ENCODE data around the gene WDR64.
"Not testable (repeated sequence)": the region's sequence is repeated elsewhere in the genome, so short reads cannot be mapped to it uniquely, and the experiment has no call there.

WDR64 gene

DNA sequence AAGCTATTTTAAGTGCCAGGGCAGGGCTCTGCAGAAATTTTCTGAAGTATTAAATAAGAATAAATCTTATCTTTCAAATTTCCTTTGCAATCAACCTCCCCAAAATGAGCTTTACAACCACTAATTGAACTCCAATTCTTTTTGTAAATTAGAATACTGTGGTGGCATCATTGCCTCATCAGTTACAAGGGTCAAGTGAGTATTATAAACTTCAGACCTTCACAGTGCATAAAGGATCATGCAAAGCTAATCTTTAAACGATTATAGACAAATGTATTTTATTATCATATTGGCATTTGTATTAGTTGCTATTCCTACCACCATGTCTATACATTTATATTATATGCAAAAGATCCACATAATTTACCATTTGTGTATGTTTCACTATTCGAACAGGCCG, 19.1 kb upstream of the WDR64 start:
- no peak for DNase-seq

DNA sequence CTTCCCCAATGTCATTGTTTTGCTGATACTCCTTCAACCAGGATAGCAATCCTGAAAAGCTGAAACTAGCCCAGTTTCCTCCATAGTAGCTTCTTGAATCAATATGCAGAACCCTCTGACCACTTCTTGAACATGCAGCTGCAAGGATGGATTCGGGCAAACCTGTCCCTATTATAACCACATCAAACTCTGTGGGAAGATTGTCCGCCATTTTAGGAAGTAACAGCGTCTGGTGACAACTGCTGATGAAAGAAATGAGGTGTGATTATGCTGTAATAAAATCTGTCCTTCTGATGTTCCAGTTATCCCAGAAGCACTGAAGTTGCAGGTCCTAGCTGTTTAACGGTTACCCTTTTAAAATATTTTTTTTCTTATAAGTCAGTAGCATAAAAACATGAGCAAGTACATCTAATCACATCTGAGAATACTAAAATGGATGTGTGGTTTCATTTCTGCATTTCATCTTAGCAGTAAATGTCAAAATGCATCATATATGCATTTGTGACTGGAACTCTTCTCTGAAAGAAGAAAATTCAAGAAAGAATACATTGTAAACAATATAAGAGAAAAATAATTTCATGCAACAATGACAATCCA, 16.4 kb upstream of the WDR64 start:
- no peak for DNase-seq

DNA sequence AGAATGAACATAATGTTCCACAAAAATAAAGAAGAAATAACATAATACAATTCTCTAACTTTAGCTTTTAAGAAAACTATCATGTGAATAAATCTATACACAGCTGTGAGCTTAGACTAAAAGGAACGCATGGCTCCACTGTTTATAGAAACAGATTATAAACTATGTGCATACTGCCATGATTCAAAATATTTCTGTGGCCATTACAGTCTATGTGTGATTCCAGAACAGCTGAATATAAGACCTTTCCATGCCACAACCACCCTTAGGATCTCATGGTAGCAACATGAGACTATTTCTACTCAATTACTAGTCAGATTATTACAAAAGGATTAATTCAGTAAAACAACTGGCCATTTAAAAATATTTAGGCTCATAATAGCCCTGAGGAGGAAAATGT, 15.8 kb upstream of the WDR64 start:
- DNase-seq: no peak

DNA sequence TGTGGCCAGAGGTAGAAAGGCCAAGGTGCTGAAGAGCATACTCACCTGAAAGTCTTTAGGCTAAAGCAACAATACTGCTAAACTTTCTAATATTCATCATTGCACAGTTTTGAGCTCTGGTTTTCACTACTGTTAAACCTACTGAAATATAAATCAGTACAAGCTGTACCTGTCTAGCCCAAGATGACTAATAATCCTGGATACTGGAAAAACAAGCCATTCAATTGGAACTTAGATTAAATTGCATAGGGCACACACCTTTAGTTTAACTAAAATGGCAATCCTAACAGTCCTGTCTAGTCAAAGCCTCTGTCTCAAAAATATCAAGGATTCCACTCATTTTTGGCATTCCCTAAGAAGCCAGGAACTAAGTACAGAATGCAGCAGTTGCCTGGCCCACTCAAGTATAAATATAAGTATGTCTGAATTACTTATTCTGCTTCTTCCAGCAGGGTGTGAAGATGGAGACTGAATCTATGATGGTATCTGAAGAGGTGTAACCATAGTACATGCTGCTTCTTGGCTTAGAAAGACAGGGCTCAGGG, 15.0 kb upstream of the WDR64 start:
- no peak for DNase-seq

DNA sequence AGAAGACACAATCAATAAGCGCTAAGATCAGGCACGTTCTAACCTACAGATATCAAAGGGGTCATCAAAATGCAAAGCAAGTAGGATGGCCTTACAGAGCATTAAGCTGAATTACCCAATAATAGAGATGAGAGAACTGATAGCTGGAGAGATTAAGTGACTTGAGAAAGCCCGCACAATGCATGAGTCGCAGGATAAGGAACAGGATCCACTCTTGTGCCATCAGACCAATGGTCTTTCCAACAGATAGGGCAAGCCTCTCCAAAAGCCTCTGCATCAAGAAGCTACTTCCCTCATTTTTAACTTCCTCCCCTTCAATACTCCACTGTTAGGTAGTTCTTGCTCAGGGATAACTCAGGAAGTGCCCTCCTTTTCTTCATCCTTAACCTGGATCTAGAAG, 14.5 kb upstream of the WDR64 start:
- no peak for DNase-seq

DNA sequence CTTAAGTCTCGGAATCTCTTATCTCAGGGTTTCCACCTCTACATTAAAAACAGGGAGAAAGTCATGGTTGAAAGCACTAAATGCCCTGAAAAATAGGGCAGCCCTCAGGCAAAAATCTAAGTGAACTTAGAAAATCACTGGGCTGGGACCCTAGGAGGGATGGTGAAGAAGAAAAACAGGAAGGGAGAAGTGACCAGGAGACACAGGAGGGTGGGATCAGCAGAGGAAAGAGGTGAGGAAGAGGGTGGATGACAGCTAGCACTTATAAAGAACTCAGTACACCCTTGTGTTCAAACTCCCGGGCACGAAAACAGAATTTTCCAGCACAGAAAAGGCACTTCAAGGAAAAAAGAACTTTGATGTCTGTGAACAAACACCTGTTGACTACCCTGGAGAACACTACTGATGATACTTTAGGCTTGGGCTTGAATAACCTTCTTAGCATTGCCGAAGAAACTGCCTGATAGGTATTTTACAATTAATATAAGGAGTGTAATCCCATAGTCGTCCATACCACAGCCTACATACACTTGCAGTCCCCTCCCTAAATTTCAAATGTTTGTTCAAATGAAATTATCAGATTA, 13.9 kb upstream of the WDR64 start:
- DNase-seq: no peak

DNA sequence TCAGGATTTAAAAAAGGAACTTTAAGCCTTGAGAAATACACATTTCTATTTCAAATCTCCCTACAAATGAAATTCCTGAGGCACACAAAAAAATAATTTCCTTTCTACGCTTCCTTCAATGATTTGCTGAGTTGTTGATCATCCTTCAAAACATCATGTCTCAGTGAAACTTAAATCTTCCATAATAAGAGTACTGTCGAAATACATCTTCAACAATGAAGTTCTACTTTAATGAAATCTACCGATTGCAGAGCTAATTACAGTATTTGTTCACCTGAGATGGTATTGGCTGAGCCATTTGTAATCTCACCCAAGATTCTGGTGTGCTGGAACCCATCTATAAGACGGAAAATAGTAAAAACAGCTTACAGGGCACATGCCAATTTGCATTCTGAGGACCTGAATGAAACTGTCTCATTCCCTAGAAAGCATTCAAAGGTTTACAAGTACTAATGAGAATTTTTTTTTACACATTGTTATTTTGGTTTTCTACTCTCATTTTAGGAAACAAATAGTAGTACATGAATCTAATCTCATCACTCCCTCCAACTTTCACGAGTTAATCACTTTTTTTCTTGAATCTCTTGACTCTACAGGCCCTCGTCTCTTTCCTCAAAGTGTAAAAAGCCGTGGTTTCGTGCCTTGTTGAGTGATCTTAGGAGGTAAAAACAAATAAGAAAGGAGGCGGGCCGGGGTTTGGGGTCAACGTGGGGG, 13.0 kb upstream of the WDR64 start:
- no peak for DNase-seq

DNA sequence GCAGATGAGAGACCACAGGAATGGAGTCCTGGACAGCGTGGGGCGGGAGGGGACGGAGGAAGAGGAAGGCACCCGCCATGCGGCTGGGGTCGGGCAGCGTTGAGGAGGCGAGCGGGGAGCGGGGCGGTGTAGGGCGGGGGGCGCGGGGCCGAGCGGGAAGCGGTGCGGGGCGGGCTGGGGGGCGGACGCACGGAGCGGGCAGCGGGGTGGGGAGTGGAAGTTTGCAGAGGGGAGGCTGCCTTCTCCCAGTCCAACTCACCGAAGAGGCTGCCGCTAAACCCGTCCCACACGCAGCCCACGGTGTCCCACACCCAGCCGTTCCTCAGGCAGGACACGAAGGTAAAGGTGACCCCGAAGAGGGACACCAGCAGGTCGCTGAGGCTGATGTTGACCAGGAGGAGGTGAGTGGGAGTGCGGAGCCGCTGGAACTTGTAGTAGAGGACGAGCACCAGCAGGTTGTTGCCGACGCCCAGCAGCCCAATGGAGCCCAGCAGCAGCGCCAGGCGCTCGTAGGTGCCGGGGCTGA, 12.4 kb upstream of the WDR64 start:
- DNase-seq: no peak

DNA sequence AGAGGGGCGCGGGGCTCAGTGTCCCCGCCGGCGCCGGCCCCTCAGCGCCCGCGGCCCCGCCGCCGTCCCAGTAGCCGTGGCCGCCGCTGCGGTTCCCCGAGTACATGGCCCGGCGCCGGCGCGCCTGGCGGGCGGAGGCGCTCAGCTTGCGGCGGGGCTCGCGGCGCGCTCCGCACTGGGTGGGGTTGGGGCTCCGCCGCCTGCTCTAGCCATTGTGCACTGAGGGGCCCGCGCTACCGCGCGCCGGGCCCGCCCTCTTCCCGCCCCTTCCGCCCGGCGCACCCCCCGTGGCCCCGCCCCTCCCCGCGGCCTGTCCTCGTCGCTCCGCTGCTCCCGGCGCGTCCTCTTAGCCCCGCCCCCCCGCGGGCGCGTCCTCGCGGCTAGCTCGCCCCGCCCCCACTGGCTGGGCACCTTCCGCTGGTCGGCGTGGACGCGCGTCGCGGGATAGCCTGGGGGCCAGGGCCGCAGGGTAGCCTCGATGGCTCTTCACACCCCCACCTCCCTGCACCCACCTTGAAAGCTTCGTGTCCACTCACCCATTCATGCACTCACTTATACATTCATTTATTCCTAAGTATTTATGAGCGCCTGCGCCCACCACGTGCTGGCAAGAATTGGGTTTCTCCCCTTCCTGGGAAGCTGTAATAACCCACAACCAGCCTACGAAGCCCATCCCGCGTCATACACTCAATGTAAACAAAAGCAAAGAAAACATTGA, 11.8 kb upstream of the WDR64 start, which contains the start of the genes CHML and OPN3:
Gene CHML, minus strand, starts transcription at position 221 of the 718 bp plus-strand sequence. CDS start 4,603 bp downstream, outside the sequence.
Gene OPN3, minus strand, starts transcription at position 221 of the 718 bp plus-strand sequence. Its CDS starts 115 bp downstream, at position 106.
- peak; percentile 86 for DNase-seq

DNA sequence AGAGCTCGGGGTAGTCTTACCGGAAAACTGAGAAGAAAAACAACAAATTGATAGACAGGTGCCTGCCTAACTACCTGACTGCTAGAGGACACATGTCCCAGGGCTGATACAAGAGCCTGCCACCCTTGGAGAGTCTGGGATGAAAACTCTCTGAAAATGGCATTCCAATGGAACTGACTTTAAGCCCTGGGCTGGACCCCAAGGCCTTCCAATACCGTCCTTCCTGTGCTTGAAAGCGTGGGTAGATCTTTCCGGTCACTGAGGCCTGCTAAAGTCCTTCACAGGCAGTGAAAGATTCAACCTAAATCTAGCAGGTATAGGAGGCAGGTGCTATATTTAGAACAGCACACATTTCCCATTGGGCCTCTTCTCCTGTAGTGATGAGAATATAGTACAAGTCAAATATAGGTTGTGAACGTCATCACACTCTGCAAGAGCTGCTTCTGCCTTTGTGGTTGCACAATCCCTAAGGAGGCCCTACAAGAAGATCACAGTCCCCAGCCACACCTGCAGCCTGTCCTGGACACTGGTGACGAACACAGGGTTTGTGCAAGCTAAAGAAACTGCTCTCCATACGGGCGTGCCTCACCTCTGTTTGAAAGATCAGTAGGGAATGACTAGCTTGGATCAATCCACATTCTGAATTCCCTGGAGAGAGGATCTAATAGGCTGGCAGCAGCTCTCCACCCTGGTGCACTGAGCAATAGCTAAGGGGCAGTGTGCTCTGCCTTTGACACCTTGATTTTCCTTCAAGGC, 11.0 kb upstream of the WDR64 start:
- no peak for DNase-seq

DNA sequence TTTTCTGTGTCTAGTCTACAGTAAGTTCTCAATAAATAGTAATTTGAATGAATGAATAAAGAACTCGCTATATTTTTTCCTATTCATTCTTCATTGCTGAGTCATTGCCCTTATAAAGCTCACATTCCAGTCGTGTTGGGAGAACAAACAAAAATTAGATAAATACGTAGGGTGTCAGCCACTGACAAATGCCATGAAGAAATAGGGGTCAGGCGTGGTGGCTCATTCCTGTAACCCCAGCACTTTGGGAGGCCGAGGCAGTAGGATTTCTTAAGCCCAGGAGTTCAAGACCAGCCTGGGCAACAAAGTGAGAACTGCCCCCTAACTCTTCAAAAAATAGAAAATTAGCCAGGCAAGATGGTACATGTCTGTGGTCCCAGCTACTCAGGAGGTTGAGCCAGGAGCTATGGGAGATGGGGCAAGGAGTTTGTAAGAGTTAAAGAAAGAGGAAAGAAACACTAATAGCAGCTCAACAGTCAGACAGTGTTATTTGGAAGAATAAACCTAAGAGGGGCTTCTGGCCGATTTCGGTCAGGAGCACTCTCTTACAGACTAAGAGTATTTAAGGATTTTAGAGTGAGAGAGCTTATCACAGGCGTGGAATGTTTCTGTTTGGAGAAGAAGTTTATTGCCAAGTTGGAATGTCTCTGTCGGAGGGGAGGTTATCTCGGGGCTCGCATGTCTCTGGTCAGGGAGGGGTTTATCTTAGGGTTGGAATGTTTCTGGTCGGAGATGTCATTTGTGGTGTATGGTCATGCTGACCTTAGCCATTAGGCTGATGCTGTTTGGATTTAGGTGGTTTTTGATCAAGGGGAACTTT, 10.1 kb upstream of the WDR64 start:
- no peak for DNase-seq

DNA sequence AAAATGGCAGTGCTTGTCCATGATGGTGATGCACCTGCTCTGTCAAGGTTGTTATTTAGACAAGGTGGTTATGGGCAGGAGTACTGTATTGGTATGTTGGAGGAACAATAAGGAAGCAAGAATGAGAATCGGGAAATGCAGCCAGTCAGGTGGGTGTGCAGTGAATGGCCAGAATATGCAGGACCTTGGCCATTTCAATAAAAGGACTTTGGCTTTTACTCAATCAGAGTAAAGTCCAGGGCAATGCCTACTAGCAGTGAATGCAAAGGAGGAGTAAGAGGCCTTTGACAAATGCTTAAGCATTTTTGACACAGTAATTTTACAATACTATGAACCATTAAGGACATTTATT, 9.5 kb upstream of the WDR64 start:
- DNase-seq: no peak

DNA sequence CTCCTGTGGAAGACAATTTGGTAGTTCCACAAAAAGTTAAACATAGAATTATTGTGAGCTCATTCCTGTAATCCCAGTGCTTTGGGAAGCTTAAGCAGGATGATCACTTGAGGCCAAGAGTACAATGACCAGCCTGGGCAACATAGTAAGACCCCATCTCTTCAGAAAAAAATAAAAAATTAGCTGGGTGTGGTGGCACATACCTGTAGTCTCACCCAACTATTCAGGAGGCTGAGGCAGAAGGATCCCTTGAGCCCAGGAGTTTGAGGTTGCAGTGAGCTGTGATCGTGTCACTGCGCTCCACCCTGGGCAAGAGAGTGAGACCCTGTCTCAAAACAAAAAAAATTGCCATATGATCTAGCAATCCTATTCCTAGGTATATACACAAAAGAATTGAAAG, 7.8 kb upstream of the WDR64 start:
- no peak for DNase-seq

DNA sequence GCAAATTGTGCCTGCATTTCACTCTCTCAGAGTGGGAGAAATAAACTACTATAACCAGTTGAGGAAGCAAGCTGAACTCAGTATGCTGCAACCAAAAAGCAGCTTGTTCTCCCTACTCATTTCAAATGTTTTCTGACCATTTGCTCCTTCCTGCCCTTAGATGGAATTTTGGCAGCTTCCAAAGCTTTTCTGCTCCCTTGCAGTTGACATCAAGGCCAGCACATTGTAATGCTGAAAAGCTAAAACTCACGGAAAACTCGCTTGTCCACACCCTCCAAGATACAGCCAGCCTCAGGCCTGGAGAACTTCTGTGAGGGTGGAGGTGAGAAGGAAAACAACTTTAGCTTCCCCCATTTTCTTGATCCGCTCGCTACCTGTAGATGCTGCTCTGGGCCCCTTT, 6.9 kb upstream of the WDR64 start:
- DNase-seq: no peak

DNA sequence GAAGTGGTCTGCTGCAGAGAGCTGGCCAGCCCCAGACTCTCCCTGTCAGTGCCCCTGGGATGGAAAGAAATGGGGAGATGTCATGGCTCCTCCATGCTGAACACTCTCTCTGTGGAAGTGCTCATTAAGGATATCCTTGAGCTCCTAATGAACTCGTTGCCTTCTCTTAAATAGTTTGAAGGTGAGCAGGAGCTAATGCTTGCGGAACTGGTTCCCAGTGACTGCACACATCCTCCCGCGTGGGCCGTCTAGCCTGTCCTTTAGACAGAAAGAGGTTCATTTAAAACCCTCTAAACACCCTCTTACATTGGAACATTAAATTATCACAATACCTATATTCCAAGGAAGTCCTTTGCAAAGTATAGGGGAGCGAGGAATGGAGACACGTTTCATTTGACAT, 5.9 kb upstream of the WDR64 start:
- no peak for DNase-seq

DNA sequence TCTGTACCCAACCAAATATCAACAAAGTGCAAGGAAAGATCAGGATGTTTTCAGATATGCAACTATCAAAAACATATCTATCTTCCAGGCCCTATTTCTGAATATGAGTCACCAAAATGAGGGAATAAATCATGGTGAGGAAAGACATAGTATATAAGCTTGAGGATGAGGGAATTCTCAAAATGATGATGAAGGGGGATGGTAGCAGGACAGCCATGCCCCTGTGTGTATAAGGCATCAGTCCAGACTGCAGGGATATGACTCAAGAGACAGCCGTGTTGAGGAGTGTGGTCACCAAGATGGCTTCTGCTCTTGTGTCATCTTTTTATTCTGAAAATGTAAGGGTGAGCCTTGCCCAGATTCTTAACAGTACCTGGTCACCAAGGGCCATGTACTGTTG, 4.4 kb upstream of the WDR64 start:
- DNase-seq: no peak

DNA sequence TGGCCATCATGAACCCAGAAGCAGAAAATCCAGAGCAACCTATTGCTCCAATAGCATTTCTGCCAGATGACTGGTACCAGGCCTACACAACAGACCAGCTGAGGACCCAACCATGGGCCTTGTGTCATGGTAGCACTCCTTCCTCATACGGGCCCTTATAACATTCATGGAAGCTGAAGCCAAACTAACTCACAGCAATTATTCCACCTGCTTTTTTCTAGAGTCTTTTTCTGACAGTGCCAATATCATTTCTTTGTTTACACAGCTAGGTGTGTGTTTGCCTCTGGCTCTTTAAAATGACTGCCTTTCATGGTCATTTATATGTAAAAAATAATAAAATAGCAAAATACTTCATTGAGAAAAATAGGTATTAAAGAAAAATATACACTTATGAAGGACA, 3.9 kb upstream of the WDR64 start:
- no peak for DNase-seq

DNA sequence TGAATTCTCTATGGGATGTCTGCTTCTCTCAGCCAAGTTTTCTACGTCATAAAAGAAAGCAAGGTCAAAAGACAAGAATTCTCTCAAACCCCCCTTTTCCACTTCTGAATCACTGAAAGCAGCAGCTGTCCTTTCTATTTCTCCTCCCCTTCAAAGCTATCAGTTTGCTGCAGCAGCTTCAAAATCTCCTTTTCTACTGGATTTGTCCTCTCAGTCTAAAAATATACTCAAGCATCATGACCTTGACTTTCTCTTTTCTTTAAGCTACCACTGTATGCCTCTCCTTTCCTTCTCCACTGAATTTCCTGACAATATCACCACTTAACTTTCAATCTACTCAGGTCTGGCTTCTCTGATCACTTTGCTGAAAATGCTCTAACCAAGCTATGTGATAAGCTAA, 1.9 kb downstream of the WDR64 start:
- no peak for DNase-seq

DNA sequence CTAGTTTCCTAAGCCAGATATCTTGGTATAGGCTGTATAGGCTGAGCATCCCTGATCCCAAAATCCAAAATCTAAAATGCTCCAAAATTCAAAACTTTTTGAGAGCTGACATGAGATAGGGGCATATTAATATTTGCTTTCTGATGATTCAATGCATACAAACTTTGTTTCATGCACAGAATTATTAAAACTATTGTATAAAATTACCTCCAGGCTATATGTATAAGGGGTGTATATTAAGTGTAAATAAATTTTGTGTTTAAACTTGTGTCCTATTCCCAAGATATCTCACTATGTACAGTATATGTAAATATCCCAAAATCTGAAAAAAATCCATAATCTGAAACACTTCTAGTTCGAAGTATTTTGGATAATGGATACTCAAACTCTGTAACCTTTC, 2.6 kb downstream of the WDR64 start:
- no peak for DNase-seq

DNA sequence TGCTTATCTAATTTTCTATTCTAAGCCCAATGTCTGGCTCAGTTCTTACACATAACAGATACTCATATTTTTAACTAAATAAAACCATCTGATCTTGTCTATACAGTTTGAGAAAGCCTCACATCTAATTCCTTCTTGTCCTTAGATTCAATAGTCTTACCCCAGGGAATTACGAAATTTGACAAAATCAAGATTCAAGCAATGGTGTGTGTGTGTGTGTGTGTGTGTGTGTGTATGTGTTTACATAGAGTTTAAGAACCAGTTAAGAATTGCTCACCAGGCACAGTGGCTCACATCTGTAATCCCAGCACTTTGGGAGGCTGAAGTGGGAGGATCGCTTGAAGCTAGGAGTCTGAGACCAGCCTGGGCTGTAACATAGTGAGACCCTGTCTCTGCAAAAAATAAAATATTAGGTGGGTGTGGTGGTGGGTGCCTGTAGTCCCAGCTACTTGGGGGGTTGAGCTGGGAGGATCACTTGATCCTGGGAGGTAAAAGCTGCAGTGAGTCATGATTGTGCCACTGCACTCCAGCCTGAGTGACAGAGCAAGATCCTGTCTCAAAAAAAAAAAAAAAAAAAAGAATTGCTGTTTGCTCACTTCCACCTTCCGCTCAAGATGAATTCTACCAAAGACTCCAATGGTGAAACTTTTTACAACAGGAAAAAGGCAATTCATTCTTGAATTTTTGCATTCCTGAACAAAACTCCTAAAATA, 6.2 kb downstream of the WDR64 start:
- no peak for DNase-seq

DNA sequence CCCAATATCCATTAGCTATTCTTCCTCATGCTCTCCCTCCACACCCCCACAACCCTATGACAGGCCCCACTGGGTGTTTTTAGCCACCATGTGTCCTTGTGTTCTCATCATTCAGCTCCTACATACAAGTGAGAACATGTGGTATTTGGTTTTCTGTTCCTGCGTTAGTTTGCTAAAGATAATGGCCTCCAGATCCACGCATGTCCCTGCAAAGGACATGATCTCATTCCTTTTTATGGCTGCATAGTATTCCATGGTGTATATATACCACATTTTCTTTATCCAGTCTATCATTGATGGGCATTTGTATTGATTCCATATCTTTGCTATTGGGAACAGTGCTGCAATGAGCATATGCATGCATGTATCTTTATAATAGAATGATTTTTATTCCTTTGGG, 6.9 kb downstream of the WDR64 start:
- DNase-seq: not testable (repeated sequence)

All from effector CD8-positive, alpha-beta T cell (primary cell).